OCI-LY3 (cell line): Measurements from ENCODE around the gene NOP9.
A peak's percentile ranks its signal among the peaks of the same experiment; 100 is the strongest.

ENCODE experiments used
- H2AFZ ChIP-seq: fragments of 200-600, 300-600 bp; shearing (Covaris generic); 2 replicates; pipeline ENCODE4 v1.6.0; 2014; ENCODE audit warnings: antibody characterized with exemption, low read depth, low read length
- H3K27ac ChIP-seq: fragments of 200-600, 300-600 bp; sonication (generic); 2 replicates; pipeline ENCODE4 v1.5.1; 2014; ENCODE audit warnings: mild to moderate bottlenecking, low read length, moderate library complexity, mixed read lengths
- H3K27me3 ChIP-seq: fragments of 200-600, 300-600 bp; sonication (generic); 2 replicates; pipeline ENCODE4 v1.6.1; 2014; ENCODE audit warnings: low read depth, low read length, mixed read lengths
- H3K36me3 ChIP-seq: fragments of 200-600, 300-600 bp; sonication (generic); replicated peaks from 2 replicates; pipeline ENCODE3; 2014; ENCODE audit warnings: low read depth, low read length, mixed read lengths
- H3K4me1 ChIP-seq: fragments of 300-600, 200-600 bp; sonication (generic); 2 replicates; pipeline ENCODE4 v1.6.1; 2014; ENCODE audit warnings: low read length, mixed read lengths
- H3K4me2 ChIP-seq: fragments of 200-600, 300-600 bp; sonication (generic); 2 replicates; pipeline ENCODE4 v1.6.1; 2014; ENCODE audit warnings: low read length, mixed read lengths
- H3K4me3 ChIP-seq: fragments of 300-600, 200-600 bp; sonication (generic); 2 replicates; pipeline ENCODE4 v1.5.1; 2014; ENCODE audit warnings: antibody characterized with exemption, mild to moderate bottlenecking, low read length, moderate library complexity
- H3K79me2 ChIP-seq: fragments of 300-600, 200-600 bp; shearing (Covaris generic); 2 replicates; pipeline ENCODE4 v1.6.1; 2014; ENCODE audit warnings: mild to moderate bottlenecking, low read length, mixed read lengths
- H3K9ac ChIP-seq: fragments of 300-600, 200-600 bp; shearing (Covaris generic); 2 replicates; pipeline ENCODE4 v1.6.0; 2014; ENCODE audit warnings: mild to moderate bottlenecking, low read length, moderate library complexity
- H3K9me3 ChIP-seq: fragments of 200-600, 300-600 bp; shearing (Covaris generic); 2 replicates; pipeline ENCODE4 v1.6.1; 2014; ENCODE audit warnings: low read length, mixed read lengths; ENCODE audit not compliant: insufficient read depth
- H4K20me1 ChIP-seq: fragments of 200-600, 300-600 bp; sonication (generic); 2 replicates; pipeline ENCODE4 v1.6.1; 2016; ENCODE audit warnings: low read length, mixed read lengths; ENCODE audit not compliant: insufficient read depth
- CTCF ChIP-seq: fragments of 200-600, 300-600 bp; sonication (generic); IDR thresholded peaks from 2 replicates; pipeline ENCODE4 v1.5.1; 2014; ENCODE audit warnings: antibody characterized with exemption, low read length, low read depth
- EZH2phosphoT487 ChIP-seq: fragments of 200-600 bp; shearing (Covaris generic); IDR thresholded peaks from 2 replicates; pipeline ENCODE4 v1.6.1; 2018; ENCODE audit warnings: antibody characterized with exemption, mixed run types, low read depth

NOP9 gene

GRCh38 chr14:24273422-24273998 lies 26.1 kb upstream of the NOP9 start:
- Histone ChIP-seq H2AFZ (no peak overlapping the region), H3K27ac (peak overlapping the region; percentile 38), H3K79me2 (no peaks in the 10 kb centered on the region), H3K9ac (peak overlapping the region; percentile 10; the same call in 1 of the 2 replicates), H3K36me3 (no peaks in the 10 kb centered on the region), H3K4me1 (peaks cover 49% of the 10 kb centered on the region), H3K9me3 (no peaks in the 10 kb centered on the region), H3K4me2 (peak overlapping the region; percentile 74), H4K20me1 (no peaks in the 10 kb centered on the region), H3K27me3 (no peaks in the 10 kb centered on the region), H3K4me3 (peak overlapping the region; percentile 45)
- TF ChIP-seq CTCF (no peak; the same call in 1 of the 2 replicates), EZH2phosphoT487 (no peak)

- no peak for TF ChIP-seq EZH2phosphoT487
- TF ChIP-seq CTCF = no peak
- Histone ChIP-seq H3K9me3 (no peaks in the 10 kb centered on the region), H3K9ac (peak overlapping the region; percentile 10; the same call in 1 of the 2 replicates), H3K79me2 (no peaks in the 10 kb centered on the region), H3K4me2 (peak overlapping the region; percentile 74), H3K4me3 (peak overlapping the region; percentile 45), H3K27ac (peak overlapping the region; percentile 38), H3K4me1 (peaks cover 55% of the 10 kb centered on the region), H3K27me3 (no peaks in the 10 kb centered on the region), H2AFZ (no peak overlapping the region), H4K20me1 (no peaks in the 10 kb centered on the region), H3K36me3 (no peaks in the 10 kb centered on the region)
Observed at GRCh38 chr14:24274101-24274543, 25.5 kb upstream of the NOP9 start.

- peaks cover 58% of the 10 kb centered on the region for H3K4me1 ChIP-seq
- H4K20me1 ChIP-seq = no peaks in the 10 kb centered on the region
- no peak overlapping the region for H3K4me2 ChIP-seq
- H3K9me3 ChIP-seq = no peaks in the 10 kb centered on the region
- TF ChIP-seq EZH2phosphoT487 (no peak), CTCF (no peak)
- H3K4me3 ChIP-seq = no peak overlapping the region
- no peak overlapping the region for H2AFZ ChIP-seq
- H3K9ac ChIP-seq = no peak overlapping the region
- H3K27me3 ChIP-seq = no peaks in the 10 kb centered on the region
- H3K79me2 ChIP-seq = no peaks in the 10 kb centered on the region
- no peaks in the 10 kb centered on the region for H3K36me3 ChIP-seq
- no peak overlapping the region for H3K27ac ChIP-seq
Observed at GRCh38 chr14:24277071-24277470, 22.6 kb upstream of the NOP9 start.

- H3K4me1 ChIP-seq = peaks cover 51% of the 10 kb centered on the region
- H3K27me3 ChIP-seq = no peaks in the 10 kb centered on the region
- no peaks in the 10 kb centered on the region for H3K36me3 ChIP-seq
- H3K79me2 ChIP-seq = no peaks in the 10 kb centered on the region
- TF ChIP-seq EZH2phosphoT487 = no peak
- TF ChIP-seq CTCF = no peak
- H4K20me1 ChIP-seq = no peaks in the 10 kb centered on the region
- H3K9me3 ChIP-seq = no peaks in the 10 kb centered on the region
- H2AFZ ChIP-seq = no peak overlapping the region
- no peak overlapping the region for H3K27ac ChIP-seq
- no peak overlapping the region for H3K9ac ChIP-seq
- H3K4me3 ChIP-seq = no peak overlapping the region
- H3K4me2 ChIP-seq = no peak overlapping the region
Observed at GRCh38 chr14:24277606-24278321, 21.9 kb upstream of the NOP9 start.
